Bone marrow (tissue), 2 donors: ENCODE results near the gene WDR82.

ENCODE experiments used
- DNase-seq, 2 donors: peaks; one replicate each; lab custom pipeline; 2025; lab: John Stamatoyannopoulos, UW

WDR82 gene

DNA sequence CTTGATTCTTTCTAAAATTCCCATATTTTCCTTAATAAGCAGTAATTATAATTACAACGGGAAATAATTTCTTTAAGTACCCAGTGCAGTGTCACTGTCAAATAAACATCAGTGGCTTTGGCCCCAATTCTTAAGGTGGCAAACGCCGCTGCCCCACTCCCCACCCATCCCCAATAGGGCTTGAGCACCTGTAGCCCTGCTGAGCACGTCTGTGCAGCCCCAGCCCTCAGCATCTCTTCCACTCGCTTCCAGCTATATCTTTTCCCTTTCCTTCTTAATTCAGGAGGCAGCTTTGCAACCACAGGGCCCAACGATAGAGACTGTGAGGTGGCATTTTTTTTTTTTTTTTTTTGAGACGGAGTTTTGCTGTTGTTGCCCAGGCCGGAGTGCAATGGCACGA lies 23.8 kb downstream of the WDR82 start:
- DNase-seq, result no peak

DNA sequence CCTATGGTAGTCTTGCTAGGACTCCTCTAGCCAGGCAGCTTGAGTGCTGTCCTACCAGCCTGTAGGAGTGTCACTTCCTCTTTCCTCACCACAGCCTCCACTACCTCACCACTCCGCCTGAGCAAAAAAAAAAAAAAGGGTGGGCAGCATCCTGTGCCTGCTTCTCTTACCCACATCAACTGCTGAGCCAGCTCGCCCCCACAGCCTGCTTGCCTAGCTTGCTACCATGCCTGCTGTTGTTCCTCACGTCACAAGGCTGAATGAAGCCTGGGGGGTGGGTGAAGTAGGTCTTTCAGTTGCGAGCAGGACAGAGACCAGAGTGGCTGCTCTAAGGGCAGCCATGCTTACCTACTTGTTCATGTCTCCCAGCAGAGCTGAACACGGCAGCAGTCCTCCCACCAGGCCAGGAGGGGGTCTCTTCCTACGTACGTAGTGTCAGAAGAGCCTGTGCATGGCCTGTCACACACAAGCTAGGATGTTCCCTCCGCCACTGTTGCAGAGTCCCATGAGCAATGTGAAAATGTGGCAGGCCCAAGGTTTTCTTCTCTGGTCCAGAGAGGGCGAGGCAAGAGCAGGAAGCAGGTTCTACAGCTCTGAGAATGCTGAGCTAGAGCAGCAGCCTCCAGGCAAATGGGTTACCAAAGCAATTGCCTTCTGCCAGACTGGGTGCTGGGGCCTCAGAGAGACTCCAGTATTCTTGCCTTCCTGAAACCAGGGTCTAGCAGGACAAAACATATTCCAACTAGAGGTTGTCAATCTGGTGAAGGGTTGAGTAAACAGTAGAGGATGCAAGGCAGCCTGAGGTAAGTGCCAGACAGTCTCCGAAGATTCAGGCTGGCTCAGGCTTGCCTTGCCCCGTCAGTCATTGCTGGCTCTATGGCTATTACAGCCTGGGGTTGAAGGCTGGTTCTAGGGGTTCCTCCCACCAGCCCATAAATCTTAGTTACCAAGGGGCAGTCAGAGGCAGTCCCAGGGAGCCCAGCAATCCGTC lies 24.8 kb downstream of the WDR82 start:
- peak in 1 of 2 donors; percentile 98 for DNase-seq

- DNase-seq, result no peak
These were observed 28.3 kb downstream of the WDR82 start for GRCh38 chr3:52250122-52250521.

DNA sequence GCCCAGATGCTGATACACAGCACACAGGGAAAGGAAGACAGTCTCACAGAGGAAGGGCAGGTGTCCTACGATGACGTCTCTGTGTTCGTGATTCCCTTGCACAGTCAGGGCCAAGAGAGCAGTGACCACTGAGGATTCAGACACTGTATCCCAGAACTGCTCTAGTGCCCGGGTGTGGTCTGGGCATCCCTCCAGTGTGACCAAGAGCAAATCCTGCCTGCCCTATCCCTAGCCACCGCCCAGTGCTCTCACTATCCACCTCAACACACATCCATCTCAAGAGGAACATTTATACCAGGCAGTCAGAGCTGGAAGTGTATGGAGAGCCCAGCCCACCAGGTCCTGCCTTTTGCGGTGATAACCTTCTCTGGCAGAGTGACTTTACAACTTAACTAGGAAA lies 28.8 kb downstream of the WDR82 start:
- DNase-seq, result no peak

DNA sequence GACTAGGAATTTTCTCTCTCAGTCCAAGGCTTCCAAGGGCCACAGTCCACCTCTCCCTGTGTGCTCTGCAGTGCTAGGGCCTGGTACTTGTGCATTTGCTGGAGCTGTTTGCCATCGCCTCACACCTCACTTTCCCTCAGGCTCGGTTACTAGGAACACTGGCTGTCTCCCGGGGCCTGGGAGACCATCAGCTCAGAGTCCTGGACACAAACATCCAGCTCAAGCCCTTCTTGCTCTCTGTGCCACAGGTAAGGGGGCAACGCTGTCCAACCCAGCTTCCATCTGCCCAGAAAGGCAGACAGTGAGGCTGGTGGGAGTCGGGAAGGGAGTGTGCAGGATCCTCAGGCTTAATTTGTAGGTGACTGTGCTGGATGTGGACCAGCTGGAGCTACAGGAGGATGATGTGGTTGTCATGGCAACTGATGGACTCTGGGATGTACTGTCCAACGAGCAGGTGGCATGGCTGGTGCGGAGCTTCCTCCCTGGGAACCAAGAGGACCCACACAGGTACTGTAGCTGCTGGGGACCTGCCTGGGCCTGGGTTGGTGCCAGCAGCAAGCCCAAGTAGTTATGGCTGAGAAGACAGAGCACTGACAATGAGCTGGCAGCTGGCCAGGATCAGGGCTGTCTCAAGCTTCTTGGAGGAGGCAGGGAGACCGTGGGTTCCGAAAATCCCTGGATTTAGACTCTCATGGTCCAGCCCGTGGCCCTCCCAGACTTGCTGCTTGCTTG lies 29.5 kb downstream of the WDR82 start:
- no peak for DNase-seq

DNA sequence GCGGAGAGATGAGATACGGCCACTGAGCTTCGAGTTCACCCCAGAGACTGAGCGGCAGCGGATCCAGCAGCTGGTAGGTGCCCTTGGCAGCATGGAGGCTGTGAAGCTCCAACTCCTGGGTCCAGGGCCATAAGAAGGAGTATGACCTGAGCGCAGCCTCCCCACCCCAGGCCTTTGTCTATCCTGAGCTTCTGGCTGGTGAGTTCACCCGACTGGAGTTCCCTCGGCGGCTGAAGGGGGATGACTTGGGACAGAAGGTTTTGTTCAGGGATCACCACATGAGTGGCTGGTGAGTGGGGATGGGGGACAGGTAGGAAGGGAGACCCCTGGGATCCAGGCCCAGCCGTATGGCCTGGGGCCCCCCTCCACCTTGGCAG lies 30.3 kb downstream of the WDR82 start:
- no peak for DNase-seq

GRCh38 chr3:52247409-52248164 lies 30.9 kb downstream of the WDR82 start:
- no peak for DNase-seq

GRCh38 chr3:52246728-52247408 lies 31.6 kb downstream of the WDR82 start:
- DNase-seq, result no peak

GRCh38 chr3:52246264-52246620 lies 32.2 kb downstream of the WDR82 start:
- no peak for DNase-seq

DNA sequence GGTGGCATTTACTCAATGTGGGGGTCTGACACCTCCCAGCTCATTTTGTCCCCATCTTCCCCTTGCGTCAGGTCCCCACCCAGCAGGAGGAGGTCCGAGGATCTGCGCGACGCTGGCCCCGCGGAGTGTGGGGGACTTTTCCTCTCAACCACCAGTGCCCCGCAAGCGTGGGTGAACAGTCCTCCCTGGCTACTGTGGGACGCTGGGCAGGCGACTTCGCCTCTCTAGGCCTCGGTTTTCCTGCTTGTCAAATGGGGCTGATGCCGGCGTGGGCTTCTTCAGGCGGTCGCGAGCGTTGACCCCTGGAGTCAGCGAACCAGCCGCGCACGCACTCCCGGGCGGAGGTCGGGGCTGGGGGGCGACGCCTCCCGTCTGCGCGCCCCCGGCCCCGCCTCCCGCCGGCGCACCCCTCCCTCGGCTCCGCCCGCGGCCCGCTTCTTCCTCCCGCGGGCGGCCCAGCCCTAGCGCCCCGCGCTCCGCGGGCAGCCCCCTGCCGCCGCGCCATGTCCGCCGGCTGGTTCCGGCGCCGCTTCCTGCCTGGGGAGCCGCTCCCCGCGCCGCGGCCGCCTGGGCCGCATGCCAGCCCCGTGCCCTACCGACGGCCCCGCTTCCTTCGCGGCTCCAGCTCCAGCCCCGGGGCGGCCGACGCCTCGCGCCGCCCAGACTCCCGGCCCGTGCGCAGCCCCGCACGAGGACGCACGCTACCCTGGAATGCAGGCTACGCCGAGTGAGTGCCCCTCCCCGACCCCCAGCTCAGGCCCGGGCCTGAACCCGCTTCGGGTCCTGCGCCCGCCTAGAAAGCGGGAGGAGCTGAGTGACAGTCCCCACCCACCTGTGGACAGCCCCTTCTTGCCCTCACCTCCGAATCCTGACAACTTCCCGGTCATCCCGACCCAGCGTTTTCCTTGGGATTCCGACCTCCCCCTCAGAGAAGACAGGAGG lies 32.9 kb downstream of the WDR82 start, which contains the start of gene PPM1M:
Gene PPM1M (plus strand): TSS at position 438 of the 942 bp plus-strand sequence. CDS start 66 bp downstream, at position 504.
- DNase-seq, result peak; percentile 31 to 33

DNA sequence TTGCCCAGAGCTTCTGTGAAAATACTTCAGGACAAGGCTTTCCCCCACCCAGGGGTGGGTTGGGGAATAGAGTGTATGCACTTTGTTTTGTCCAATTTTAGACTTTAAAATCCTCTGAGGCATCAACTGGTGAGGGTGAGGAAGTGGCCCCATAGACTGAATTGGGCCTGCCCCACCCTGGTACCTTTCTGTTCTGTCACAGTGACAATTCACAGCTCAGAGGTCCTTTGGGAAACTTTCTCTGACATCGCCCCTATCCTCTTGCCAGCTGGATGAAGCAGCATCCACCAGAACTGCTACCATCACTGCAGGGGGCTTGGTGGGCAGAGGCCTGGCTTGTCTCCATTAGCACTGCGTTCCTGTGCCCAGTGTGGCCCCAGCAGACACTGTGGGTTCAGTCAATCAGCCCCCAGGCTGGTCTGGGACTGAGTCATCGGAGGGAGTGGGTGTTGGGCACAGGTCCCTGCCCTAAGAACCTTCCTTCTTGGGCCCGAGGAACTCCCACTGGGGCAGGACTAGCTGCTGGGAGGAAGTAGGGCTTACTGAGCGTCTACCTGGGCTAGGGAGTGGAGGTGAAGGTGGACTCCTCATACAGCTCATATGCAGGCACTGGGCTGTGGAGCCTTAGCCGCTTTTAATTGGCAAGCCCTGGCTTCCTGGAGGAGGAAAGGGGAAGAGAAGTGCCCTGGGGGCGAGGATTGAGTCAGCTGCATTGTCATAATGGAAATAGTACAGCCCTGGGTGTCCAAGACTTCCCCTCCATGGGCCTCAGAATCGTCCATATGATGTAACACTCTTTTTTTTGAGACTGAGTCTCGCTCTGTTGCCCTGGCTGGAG lies 34.4 kb downstream of the WDR82 start:
- peak; percentile 90 to 97 for DNase-seq

DNA sequence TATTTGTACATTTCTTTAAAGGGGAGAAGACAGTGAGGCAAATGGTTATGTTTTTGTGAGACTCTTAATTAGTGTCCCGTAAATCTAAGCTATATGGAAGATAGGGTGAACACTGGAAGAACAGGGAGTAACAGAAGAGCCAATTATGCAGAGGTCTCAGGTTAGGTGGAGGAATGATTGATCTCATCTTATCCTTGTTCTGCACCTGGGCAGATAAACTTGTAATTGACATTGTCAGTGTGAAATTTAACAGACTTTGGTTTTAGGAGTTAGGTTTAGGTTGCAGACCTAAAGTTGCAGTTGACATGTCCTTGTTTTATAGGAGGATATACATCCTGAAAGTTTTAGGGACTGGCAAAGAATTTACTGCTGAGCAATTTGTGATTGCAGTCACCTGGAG lies 36.4 kb downstream of the WDR82 start:
- DNase-seq, result no peak

DNA sequence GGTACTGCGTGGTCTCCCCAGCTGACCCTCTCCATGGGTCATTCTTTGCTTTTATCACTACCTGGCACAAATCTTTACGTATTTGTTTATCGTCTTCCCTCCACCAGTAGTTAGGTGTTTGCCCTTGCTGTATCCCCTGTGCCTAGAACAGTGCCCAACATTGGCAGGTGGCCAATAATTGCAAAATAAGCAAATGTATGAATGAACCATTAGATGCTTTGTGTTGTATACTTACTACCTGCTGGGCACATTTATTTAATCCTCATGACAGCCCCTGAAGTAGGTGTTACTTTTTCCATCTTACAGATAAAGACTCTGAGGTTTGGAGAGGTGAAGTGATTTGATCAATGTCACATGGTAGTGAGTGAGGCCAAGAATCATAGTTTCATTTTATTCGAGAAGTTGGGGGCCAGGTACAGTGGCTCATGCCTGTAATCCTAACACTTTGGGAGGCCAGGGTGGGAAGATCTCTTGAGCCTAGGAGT lies 37.5 kb downstream of the WDR82 start:
- no peak for DNase-seq

DNA sequence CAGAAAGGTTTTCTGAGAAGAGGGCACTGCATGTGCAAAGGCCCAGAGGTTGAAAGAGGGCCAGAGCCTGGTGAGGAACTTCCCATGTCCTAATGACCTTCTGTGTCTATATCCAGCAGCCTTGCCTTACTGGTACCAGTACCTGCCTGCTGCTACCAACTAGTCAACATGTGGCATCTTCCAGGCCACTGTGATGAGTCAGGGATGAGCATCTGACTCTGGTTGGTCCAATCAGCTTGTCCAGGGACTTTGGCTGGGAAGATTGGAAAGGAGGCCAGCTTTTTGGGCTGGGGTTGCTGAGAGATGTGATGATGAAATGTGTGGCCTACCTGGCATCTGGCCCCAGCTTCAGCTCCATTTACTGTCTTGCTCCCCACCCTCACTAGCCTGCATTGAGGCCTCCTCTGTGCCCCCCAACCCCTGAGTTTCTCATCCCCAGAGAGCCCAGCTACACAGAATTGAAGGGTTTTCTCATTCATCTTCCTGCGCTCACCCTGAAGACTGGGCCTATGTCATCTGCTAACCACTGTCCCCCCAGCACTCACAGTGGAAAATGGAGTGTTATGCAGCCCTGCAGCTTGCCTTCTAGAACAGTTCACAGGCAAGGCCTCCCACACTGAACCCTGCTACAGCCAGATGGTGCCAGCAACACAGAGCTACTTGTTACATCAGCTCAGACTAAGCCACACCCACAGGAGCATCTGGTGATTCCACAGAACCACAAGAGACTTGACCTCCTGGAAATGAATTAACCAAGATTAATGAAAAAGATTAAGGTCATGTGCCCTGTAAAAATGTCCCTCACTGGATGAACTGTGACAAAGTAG lies 38.2 kb downstream of the WDR82 start:
- peak in 1 of 2 donors; percentile 9 for DNase-seq

GRCh38 chr3:52238761-52239701 lies 39.4 kb downstream of the WDR82 start, which contains the start of gene TWF2:
Gene TWF2 (minus strand): TSS chr3:52239158. CDS start chr3:52239016, 142 bp downstream.
- peak; percentile 56 to 80 for DNase-seq

DNA sequence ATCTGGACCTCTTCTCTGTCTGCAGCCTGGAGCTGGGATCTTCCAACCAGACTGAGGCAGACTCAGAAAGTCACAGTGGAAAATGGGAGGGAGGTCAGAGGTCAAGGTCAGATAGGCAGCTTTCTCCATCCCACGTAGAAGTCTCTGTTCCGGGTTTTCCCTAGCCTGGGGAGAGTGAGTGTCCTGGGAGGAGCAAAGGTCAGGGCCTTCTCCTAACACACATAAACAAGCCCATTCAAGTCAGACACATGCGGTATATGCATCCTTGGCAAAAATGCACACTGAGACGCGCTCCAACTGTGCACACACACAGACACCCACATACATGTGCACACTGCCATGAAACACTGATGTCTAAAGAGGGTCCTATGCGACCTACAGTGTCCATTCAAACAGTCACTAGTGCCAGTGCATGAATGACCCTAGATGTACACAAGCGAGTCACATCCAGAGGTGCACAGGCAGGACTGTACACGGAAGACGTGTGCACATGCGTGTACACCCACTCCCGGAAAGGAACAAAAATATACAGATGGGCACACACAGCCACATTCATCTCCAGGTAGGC lies 40.2 kb downstream of the WDR82 start:
- DNase-seq, result no peak

DNA sequence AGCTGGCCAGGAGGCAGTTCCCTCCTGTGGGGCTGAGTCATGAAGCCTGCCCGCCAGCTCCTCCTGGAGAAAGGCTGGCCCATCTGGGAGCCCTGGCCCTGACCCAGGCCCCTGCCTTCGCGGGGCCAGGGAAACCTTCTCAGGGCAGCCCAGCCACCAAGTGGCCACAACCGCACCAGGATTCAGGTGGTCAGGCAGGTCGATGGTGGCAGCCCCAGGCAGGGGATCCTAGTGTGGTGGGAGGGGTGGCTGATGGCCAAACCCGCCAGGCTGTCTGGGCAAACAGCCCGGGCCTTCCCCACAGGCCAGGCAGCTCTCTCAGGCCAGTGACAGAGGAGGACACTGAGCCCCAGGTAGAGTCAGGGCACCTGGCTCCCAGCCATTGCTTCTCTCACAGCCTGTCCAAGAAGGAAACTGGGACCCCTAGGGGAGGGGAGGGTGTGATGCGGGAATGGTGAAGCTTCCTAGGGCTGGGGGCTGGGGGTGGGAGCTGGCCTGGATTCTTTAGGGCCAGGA lies 40.7 kb downstream of the WDR82 start:
- peak; percentile 12 to 33 for DNase-seq
